HG02943 (cell line): ENCODE data around the gene FAM184A.
"Not testable (repeated sequence)": the region's sequence is repeated elsewhere in the genome, so short reads cannot be mapped to it uniquely, and the experiment has no call there.

Experiments used
- ATAC-seq: cut with Tn5 transposase; IDR thresholded peaks from one replicate; pipeline ENCODE4 v1.9.1; 2021; ENCODE audit warnings: mild to moderate bottlenecking, low read depth, moderate library complexity; ENCODE audit not compliant: unreplicated experiment

Gene FAM184A

GRCh38 chr6:119022796-119023195 lies 55.7 kb downstream of the FAM184A start:
- ATAC-seq: no peak

- no peak for ATAC-seq
These were observed 57.6 kb downstream of the FAM184A start for GRCh38 chr6:119020597-119021561.

GRCh38 chr6:119015165-119015564 lies 63.3 kb downstream of the FAM184A start:
- ATAC-seq: not testable (repeated sequence)

GRCh38 chr6:119012521-119012920 lies 65.9 kb downstream of the FAM184A start:
- no peak for ATAC-seq

- ATAC-seq: not testable (repeated sequence)
These were observed 69.2 kb downstream of the FAM184A start for GRCh38 chr6:119009266-119009665.

GRCh38 chr6:119006974-119007373 lies 71.5 kb downstream of the FAM184A start:
- ATAC-seq: no peak

GRCh38 chr6:119002069-119002468 lies 76.4 kb downstream of the FAM184A start:
- no peak for ATAC-seq

GRCh38 chr6:118999494-119000040 lies 78.9 kb downstream of the FAM184A start:
- no peak for ATAC-seq

GRCh38 chr6:118997426-118997825 lies 81.0 kb downstream of the FAM184A start:
- not testable (repeated sequence) for ATAC-seq

- ATAC-seq: no peak
These were observed 82.1 kb downstream of the FAM184A start for GRCh38 chr6:118996289-118996820.

GRCh38 chr6:118993803-118994251 lies 84.6 kb downstream of the FAM184A start:
- ATAC-seq: no peak

- no peak for ATAC-seq
These were observed 85.1 kb downstream of the FAM184A start for GRCh38 chr6:118993358-118993757.

GRCh38 chr6:118992186-118992795 lies 86.2 kb downstream of the FAM184A start:
- no peak for ATAC-seq

GRCh38 chr6:118986312-118986711 lies 92.2 kb downstream of the FAM184A start:
- ATAC-seq: no peak

GRCh38 chr6:118985123-118985830 lies 93.2 kb downstream of the FAM184A start:
- no peak for ATAC-seq

- no peak for ATAC-seq
These were observed 94.1 kb downstream of the FAM184A start for GRCh38 chr6:118984342-118984741.

- no peak for ATAC-seq
These were observed 95.9 kb downstream of the FAM184A start for GRCh38 chr6:118982575-118982911.

GRCh38 chr6:118981884-118982574 lies 96.4 kb downstream of the FAM184A start:
- no peak for ATAC-seq

- no peak for ATAC-seq
These were observed 98.4 kb downstream of the FAM184A start for GRCh38 chr6:118980063-118980462.

GRCh38 chr6:118974790-118975189 lies 103.7 kb downstream of the FAM184A start:
- no peak for ATAC-seq
